ENCODE data around the gene CLTCL1.

Gene CLTCL1

GRCh38 chr22:19244600-19245352 is 46.7 kb downstream of the CLTCL1 start:
- no peaks in the 10 kb centered on the region for H3K9me3 ChIP-seq (ENCODE audit: insufficient read depth, low read depth, low read length)
- no peak overlapping the region for H3K9ac ChIP-seq (ENCODE audit: low read depth, low read length)
- no peak overlapping the region for H3K27ac ChIP-seq (ENCODE audit: low read depth, low read length)
- no peaks in the 10 kb centered on the region for H3K27me3 ChIP-seq (ENCODE audit: insufficient read depth, low read length)
- H3K4me3 ChIP-seq (ENCODE audit: low read length): no peak overlapping the region
- 94% methylated on average over 10 of the region's 10 CpGs for WGBS
- no peaks in the 10 kb centered on the region for H3K4me1 ChIP-seq (ENCODE audit: insufficient read depth, low read length)
- H3K36me3 ChIP-seq (ENCODE audit: insufficient read depth, low read length): 0 out of 2 replicates have a peak, but pooled peaks cover 2% of the 10 kb centered on the region

GRCh38 chr22:19242699-19243098 is 48.8 kb downstream of the CLTCL1 start:
- no peaks in the 10 kb centered on the region for H3K27me3 ChIP-seq (ENCODE audit: insufficient read depth, low read length)
- WGBS: 95% methylated on average over 3 of the region's 4 CpGs
- H3K9ac ChIP-seq (ENCODE audit: low read depth, low read length): no peak overlapping the region
- H3K9me3 ChIP-seq (ENCODE audit: insufficient read depth, low read depth, low read length): no peaks in the 10 kb centered on the region
- H3K36me3 ChIP-seq (ENCODE audit: insufficient read depth, low read length): peaks cover 5% of the 10 kb centered on the region
- H3K4me1 ChIP-seq (ENCODE audit: insufficient read depth, low read length): no peaks in the 10 kb centered on the region
- no peak overlapping the region for H3K4me3 ChIP-seq (ENCODE audit: low read length)
- no peak overlapping the region for H3K27ac ChIP-seq (ENCODE audit: low read depth, low read length)

DNA sequence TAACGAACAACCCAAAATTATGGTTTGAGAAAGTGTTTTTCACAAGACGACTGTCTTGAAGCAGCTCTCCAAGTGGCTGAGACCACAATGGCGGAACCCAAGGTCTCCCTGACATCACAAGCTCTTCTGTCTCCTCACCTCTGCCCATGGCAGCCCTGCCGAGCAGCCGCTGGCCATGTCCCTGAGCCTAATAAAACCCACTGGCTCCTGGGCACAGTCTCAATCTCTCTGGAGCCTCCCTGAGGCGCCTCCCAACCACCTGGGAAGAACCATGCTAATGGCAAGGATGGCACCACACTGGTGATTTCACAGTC is 50.0 kb downstream of the CLTCL1 start:
- Histone ChIP-seq H3K4me3 (ENCODE audit: low read length) (no peak overlapping the region), H3K27ac (ENCODE audit: low read depth, low read length) (no peak overlapping the region)
- WGBS: 96% methylated on average over 6 of the region's 6 CpGs

DNA sequence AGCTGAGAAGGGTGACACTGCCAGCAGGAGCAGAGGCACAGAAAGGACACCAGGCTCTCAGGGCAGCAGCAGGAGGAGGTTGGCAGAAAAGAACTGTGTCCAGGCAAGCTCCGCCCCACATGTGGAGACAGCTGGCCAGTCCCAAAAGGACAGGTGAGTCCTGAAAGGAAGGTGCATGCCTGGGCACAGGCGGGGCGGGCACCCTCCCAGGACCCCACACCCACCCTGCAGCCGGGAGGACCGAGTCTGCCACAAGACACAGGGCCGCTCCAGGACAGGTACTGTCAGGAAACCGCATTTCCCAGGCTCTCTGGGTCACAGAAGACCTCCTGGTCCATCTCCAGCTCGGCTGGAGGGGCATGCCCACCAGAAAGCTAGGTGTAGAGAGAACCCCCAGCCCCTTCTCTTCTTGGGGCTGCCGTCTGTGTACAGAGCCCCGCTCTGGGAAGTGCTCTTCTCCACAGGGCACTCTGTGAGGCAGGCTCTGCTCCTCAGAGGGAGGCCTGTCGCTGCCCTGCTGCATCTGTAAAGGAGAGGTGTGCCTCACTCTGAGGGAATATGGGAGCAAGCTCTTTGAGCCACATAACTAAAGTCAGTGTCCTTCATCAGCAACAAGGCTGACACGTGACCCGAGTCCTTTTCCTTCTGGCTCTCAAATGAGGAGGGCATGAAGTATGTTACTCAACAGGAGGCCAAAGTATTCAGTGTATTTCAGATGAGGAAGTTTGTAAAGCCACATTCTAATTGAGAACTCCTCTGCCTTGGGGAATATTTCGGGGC is 50.5 kb downstream of the CLTCL1 start:
- peaks cover 14% of the 10 kb centered on the region for H3K36me3 ChIP-seq (ENCODE audit: insufficient read depth, low read length)
- H3K4me1 ChIP-seq (ENCODE audit: insufficient read depth, low read length): no peaks in the 10 kb centered on the region
- no peak overlapping the region for H3K27ac ChIP-seq (ENCODE audit: low read depth, low read length)
- no peaks in the 10 kb centered on the region for H3K9me3 ChIP-seq (ENCODE audit: insufficient read depth, low read depth, low read length)
- 94% methylated on average over 14 of the region's 14 CpGs for WGBS
- H3K4me3 ChIP-seq (ENCODE audit: low read length): no peak overlapping the region
- H3K27me3 ChIP-seq (ENCODE audit: insufficient read depth, low read length): no peaks in the 10 kb centered on the region
- H3K9ac ChIP-seq (ENCODE audit: low read depth, low read length): no peak overlapping the region

More for the DNA sequence above, 50.0 kb downstream of the CLTCL1 start:
- Histone ChIP-seq H3K9ac (ENCODE audit: low read depth, low read length) (no peak overlapping the region), H3K9me3 (ENCODE audit: insufficient read depth, low read depth, low read length) (no peaks in the 10 kb centered on the region), H3K27me3 (ENCODE audit: insufficient read depth, low read length) (no peaks in the 10 kb centered on the region), H3K36me3 (ENCODE audit: insufficient read depth, low read length) (peaks cover 14% of the 10 kb centered on the region), H3K4me1 (ENCODE audit: insufficient read depth, low read length) (no peaks in the 10 kb centered on the region)

DNA sequence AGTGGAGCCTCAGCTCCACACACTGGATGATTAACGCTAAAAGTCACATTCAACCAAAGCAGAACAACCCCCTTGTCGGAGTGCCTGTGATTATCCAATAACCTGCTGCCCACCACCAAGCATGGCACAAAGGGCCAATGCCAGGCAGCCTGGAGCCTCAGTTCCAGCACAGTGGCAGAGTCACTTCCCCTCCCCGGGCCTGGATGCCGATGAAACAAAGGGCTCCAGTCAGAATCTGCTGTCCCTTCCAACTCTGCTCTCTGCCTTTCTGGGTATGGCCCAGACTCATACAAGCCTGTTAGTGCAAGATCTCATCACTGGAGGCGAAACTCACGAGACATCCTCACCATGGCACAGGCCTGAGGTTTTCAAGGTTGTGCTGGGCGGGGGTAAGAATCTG is 52.1 kb downstream of the CLTCL1 start:
- H3K27ac ChIP-seq (ENCODE audit: low read depth, low read length): no peak overlapping the region
- H3K9me3 ChIP-seq (ENCODE audit: insufficient read depth, low read depth, low read length): no peaks in the 10 kb centered on the region
- 95% methylated on average over 7 of the region's 7 CpGs for WGBS
- H3K4me3 ChIP-seq (ENCODE audit: low read length): no peak overlapping the region
- no peaks in the 10 kb centered on the region for H3K27me3 ChIP-seq (ENCODE audit: insufficient read depth, low read length)
- H3K9ac ChIP-seq (ENCODE audit: low read depth, low read length): no peak overlapping the region
- no peaks in the 10 kb centered on the region for H3K4me1 ChIP-seq (ENCODE audit: insufficient read depth, low read length)
- H3K36me3 ChIP-seq (ENCODE audit: insufficient read depth, low read length): peaks cover 22% of the 10 kb centered on the region

- no peak overlapping the region for H3K4me3 ChIP-seq (ENCODE audit: low read length)
- no peak overlapping the region for H3K27ac ChIP-seq (ENCODE audit: low read depth, low read length)
- no peaks in the 10 kb centered on the region for H3K27me3 ChIP-seq (ENCODE audit: insufficient read depth, low read length)
- no peak overlapping the region for H3K9ac ChIP-seq (ENCODE audit: low read depth, low read length)
- peaks cover 27% of the 10 kb centered on the region for H3K36me3 ChIP-seq (ENCODE audit: insufficient read depth, low read length)
- WGBS: 95% methylated on average over 5 of the region's 7 CpGs
- no peaks in the 10 kb centered on the region for H3K9me3 ChIP-seq (ENCODE audit: insufficient read depth, low read depth, low read length)
- no peaks in the 10 kb centered on the region for H3K4me1 ChIP-seq (ENCODE audit: insufficient read depth, low read length)
These were observed 52.6 kb downstream of the CLTCL1 start for GRCh38 chr22:19238900-19239299.

- Histone ChIP-seq H3K4me3 (ENCODE audit: low read length) (no peak overlapping the region), H3K9me3 (ENCODE audit: insufficient read depth, low read depth, low read length) (no peaks in the 10 kb centered on the region), H3K9ac (ENCODE audit: low read depth, low read length) (no peak overlapping the region), H3K27me3 (ENCODE audit: insufficient read depth, low read length) (no peaks in the 10 kb centered on the region), H3K4me1 (ENCODE audit: insufficient read depth, low read length) (no peaks in the 10 kb centered on the region), H3K36me3 (ENCODE audit: insufficient read depth, low read length) (peaks cover 47% of the 10 kb centered on the region), H3K27ac (ENCODE audit: low read depth, low read length) (no peak overlapping the region)
- WGBS: 89% methylated on average over 4 of the region's 4 CpGs
These were observed 55.6 kb downstream of the CLTCL1 start for GRCh38 chr22:19235874-19236273.

DNA sequence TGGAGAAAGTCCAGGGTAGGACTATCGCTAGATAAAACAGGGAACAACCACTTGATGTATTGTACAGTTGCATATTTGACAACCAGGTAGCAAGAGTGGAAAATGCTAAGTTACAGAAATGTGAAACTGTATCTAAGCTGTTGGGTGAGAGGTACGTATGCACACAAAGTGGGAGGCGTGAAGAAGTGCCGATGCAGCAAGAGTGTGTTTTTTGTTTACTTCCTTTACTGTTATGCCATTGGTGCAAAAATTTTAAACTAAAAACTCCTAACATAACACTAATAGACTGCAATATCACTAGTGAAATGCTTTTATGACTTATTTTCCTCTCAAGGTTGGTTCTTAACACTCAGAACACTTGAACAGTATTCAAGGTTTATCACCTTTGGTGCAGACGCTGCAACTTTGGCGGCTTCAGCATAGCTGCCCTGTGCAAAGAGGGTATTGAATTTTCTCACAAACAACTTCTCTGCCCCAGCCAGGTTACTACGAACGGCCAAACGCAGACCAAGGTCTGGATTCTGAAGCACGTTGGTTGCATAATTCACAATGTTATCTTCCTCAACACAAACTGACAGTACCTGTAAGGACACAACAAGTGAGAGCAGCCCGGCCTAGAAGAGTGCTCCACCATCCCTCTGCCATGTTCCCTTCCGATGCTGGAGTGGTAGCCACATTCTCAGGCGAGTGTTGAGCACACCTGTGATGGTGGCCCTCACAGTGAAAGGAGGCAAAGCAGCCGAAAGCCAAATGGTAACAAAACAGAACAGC is 57.2 kb downstream of the CLTCL1 start:
- H3K27me3 ChIP-seq (ENCODE audit: insufficient read depth, low read length): no peaks in the 10 kb centered on the region
- H3K9me3 ChIP-seq (ENCODE audit: insufficient read depth, low read depth, low read length): no peaks in the 10 kb centered on the region
- 95% methylated on average over 14 of the region's 14 CpGs for WGBS

DNA sequence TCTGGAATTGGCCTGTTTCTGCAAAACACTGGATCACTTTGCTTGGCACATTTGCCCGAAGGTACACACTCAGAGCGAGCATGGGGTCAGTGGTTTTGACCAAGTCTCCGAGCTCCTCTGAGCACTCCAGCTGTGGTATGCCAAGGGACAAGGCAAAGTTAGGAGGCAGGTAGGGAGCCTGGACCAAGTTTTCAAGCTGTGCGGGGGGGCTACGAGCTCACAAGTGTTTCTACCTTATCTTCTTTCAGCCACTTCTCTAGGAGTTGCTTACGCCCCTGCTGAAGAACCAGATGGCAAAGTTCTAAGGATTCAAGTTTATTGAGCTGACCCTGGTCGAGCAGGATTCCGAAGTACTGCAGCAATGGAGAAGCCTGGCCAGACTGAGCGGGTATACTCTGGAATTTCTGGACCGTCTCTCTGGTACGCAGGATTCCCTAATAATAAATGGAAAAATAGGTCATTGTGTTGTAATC is 58.3 kb downstream of the CLTCL1 start:
- no peak overlapping the region for H3K9ac ChIP-seq (ENCODE audit: low read depth, low read length)
- H3K36me3 ChIP-seq (ENCODE audit: insufficient read depth, low read length): peaks cover 60% of the 10 kb centered on the region
- no peak overlapping the region for H3K27ac ChIP-seq (ENCODE audit: low read depth, low read length)
- H3K9me3 ChIP-seq (ENCODE audit: insufficient read depth, low read depth, low read length): no peaks in the 10 kb centered on the region
- 92% methylated on average over 11 of the region's 11 CpGs for WGBS
- no peaks in the 10 kb centered on the region for H3K4me1 ChIP-seq (ENCODE audit: insufficient read depth, low read length)
- H3K27me3 ChIP-seq (ENCODE audit: insufficient read depth, low read length): no peaks in the 10 kb centered on the region
- H3K4me3 ChIP-seq (ENCODE audit: low read length): no peak overlapping the region

More for the DNA sequence above, 57.2 kb downstream of the CLTCL1 start:
- Histone ChIP-seq H3K4me1 (ENCODE audit: insufficient read depth, low read length) (no peaks in the 10 kb centered on the region), H3K9ac (ENCODE audit: low read depth, low read length) (no peak overlapping the region), H3K4me3 (ENCODE audit: low read length) (no peak overlapping the region), H3K27ac (ENCODE audit: low read depth, low read length) (no peak overlapping the region), H3K36me3 (ENCODE audit: insufficient read depth, low read length) (peaks cover 53% of the 10 kb centered on the region)

DNA sequence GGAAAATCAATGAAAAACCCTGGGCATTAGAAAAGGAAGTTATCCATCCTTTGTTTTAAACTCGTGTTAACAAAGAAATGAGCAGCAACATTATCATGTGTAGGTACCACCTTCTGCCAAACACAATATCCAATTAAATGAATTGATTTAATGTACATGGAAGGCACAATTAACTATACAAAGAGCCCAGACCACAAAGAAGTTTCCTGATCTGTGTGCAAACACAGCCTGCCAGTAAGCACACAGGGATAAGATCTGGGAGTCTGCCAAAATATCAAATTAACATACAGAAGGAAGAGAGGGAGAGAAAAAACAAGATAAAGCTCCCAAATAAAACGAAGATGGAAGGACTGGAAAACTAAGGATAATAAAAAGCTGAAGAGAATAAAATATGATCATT is 58.9 kb downstream of the CLTCL1 start:
- no peak overlapping the region for H3K4me3 ChIP-seq (ENCODE audit: low read length)
- no peak overlapping the region for H3K27ac ChIP-seq (ENCODE audit: low read depth, low read length)
- no peaks in the 10 kb centered on the region for H3K4me1 ChIP-seq (ENCODE audit: insufficient read depth, low read length)
- peaks cover 66% of the 10 kb centered on the region for H3K36me3 ChIP-seq (ENCODE audit: insufficient read depth, low read length)
- H3K9me3 ChIP-seq (ENCODE audit: insufficient read depth, low read depth, low read length): no peaks in the 10 kb centered on the region
- WGBS: 100% methylated on average over 1 of the region's 2 CpGs
- no peaks in the 10 kb centered on the region for H3K27me3 ChIP-seq (ENCODE audit: insufficient read depth, low read length)
- H3K9ac ChIP-seq (ENCODE audit: low read depth, low read length): no peak overlapping the region

DNA sequence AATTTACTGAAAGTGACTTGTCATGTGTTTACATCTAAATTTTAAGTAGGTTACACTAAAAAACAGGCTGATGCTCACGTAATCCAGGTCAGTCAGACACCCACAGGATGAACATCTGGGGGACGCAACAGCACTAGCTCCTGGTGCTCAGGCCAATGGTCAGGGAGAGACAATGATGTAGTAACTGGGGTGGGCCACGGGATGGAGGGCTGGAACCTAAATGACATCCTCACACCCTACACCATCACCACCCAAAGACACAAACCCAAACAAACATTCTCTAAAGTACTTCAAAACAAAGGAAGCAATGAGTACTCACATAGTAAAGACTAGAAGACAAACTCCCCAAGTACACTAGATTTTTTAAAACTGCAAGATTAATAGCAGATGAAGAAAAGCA is 59.5 kb downstream of the CLTCL1 start:
- Histone ChIP-seq H3K9me3 (ENCODE audit: insufficient read depth, low read depth, low read length) (no peaks in the 10 kb centered on the region), H3K4me3 (ENCODE audit: low read length) (no peak overlapping the region), H3K4me1 (ENCODE audit: insufficient read depth, low read length) (no peaks in the 10 kb centered on the region), H3K36me3 (ENCODE audit: insufficient read depth, low read length) (peaks cover 60% of the 10 kb centered on the region), H3K27me3 (ENCODE audit: insufficient read depth, low read length) (no peaks in the 10 kb centered on the region), H3K9ac (ENCODE audit: low read depth, low read length) (no peak overlapping the region), H3K27ac (ENCODE audit: low read depth, low read length) (no peak overlapping the region)
- WGBS: 92% methylated on average over 3 of the region's 3 CpGs

Data from HUES64 (cell line).